Thyroid gland (tissue), 4 donors: Measurements from ENCODE around the gene LRP1. TPM values are rescaled to one million over a fixed set of nuclear protein-coding genes. Genes with fewer than 3 reads are reported as not detected.

Experiments used
- DNase-seq, 2 donors: peaks; one replicate each; pipeline ENCODE4 v3.0.0-alpha.2; 2019
- H3K27ac ChIP-seq, 3 donors: fragments of 200-600 bp; sonication (generic); 1 replicate in 2 of 3; 2 replicates in 1 of 3; pipeline ENCODE4 v1.5.1; 2016 to 2019; ENCODE audit warnings: mild to moderate bottlenecking in 1 of 3, moderate library complexity in 1 of 3
- H3K27me3 ChIP-seq: fragments of 200-600 bp; sonication (generic); one replicate; pipeline ENCODE4 v1.5.1; 2019
- H3K36me3 ChIP-seq, 2 donors: fragments of 200-600 bp; sonication (generic); one replicate each; pipeline ENCODE4 v1.5.1; 2016 to 2019
- H3K4me1 ChIP-seq, 2 donors: fragments of 200-600 bp; sonication (generic); one replicate each; pipeline ENCODE4 v1.5.1; 2017 to 2019
- H3K4me3 ChIP-seq, 3 donors: fragments of 200-600 bp; sonication (generic); replicated peaks in 1 of 3; 1 replicate in 2 of 3; 2 replicates in 1 of 3; pipeline ENCODE4 v1.5.1; 2016; ENCODE audit warnings: mild to moderate bottlenecking in 1 of 3
- H3K9me3 ChIP-seq: fragments of 200-600 bp; sonication (generic); one replicate; pipeline ENCODE4 v1.5.1; 2017
- POLR2A ChIP-seq, 2 donors: fragments of 450-650 bp; IDR thresholded peaks; one replicate each; pipeline ENCODE4 v1.6.1; 2017; ENCODE audit warnings: antibody characterized with exemption in 2 of 2, mild to moderate bottlenecking in 2 of 2, moderate library complexity in 1 of 2
- WGBS, 2 donors: methylation state at CpG; one replicate each; pipeline ENCODE4 v1.1.5; 2017; 5-methylcytosine and 5-hydroxymethylcytosine counted together
- intact Hi-C: fragments of 100-400 bp; cut with DNase I; formaldehyde crosslinking; loops from one replicate; pipeline ENCODE4 v1.15.1; 2023
- total RNA-seq, 4 donors: library from RNA; depleted of rRNA; stranded (reverse); fragments of >200 nt; gene quantifications; one replicate each; pipeline ENCODE4 v1.2.3, GENCODE V29; 2016
- TF ChIP-seq, protein P1 (sequence below), 6 experiments: fragments of 200-600 bp in 3 of 6; fragments of 450-650 bp in 3 of 6; sonication (generic) in 3 of 6; IDR thresholded peaks; one replicate each; pipeline ENCODE4 v1.5.1; 2016 to 2019; ENCODE audit warnings: antibody characterized with exemption in 6 of 6, mild to moderate bottlenecking in 2 of 6, inconsistent platforms in 1 of 6, moderate library complexity in 1 of 6

LRP1 gene
- total RNA-seq, 4 donors from 2014 or later: 98.5 to 161 (median 118) TPM

DNA sequence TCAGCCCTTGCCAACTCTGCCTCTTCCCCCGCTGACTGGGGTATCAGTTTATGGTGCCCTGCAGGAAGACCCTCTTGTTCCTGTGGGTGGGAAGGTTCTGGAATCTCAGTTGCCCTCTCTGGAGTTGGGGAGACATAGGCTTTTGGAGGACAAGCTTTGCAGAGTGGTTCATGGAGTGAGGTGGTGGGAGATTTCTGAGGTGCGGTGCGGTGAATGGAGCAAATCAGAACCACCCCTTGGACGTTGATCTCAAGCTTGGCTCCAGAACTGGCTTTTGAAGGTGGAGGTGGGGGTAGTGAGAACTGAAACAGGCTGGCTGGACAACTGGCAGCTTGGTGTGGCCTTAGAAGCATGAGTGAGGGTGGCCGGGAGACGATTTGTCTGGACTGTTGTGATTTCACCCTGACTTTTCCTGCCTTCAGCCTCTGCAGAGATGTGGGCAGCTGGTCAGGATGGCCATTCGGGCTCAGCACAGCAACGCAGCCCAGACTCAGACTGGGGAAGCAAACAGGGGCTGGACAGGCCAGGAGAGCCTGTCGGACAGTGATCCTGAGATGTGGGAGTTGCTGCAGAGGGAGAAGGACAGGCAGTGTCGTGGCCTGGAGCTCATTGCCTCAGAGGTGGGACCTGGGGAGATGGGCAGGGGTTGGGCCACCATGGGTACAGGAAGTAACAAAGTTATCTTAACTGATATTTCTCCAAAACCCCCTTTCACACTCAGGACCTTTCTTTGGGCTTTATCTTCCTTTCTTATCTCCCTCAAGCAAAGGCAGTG, 102.3 kb downstream of the LRP1 start:
- Histone ChIP-seq H3K27ac (no peak overlapping the region), H3K4me1 (peaks cover 10 to 33% of the 10 kb centered on the region in 2 donors), H3K27me3 (peaks cover 4% of the 10 kb centered on the region), H3K4me3 (peak overlapping the region in 1 of 3 donors; percentile 60), H3K36me3 (peaks cover 23 to 26% of the 10 kb centered on the region in 2 donors), H3K9me3 (no peaks in the 10 kb centered on the region)
- WGBS, 2 donors: 61 to 70% methylated on average over 9 to 10 of the region's 10 CpGs
- intact Hi-C loops: no loop called here
- DNase-seq: no peak
- no peak for TF ChIP-seq POLR2A (IDR thresholded peaks at IDR 0.05)
- TF ChIP-seq, protein P1, sequence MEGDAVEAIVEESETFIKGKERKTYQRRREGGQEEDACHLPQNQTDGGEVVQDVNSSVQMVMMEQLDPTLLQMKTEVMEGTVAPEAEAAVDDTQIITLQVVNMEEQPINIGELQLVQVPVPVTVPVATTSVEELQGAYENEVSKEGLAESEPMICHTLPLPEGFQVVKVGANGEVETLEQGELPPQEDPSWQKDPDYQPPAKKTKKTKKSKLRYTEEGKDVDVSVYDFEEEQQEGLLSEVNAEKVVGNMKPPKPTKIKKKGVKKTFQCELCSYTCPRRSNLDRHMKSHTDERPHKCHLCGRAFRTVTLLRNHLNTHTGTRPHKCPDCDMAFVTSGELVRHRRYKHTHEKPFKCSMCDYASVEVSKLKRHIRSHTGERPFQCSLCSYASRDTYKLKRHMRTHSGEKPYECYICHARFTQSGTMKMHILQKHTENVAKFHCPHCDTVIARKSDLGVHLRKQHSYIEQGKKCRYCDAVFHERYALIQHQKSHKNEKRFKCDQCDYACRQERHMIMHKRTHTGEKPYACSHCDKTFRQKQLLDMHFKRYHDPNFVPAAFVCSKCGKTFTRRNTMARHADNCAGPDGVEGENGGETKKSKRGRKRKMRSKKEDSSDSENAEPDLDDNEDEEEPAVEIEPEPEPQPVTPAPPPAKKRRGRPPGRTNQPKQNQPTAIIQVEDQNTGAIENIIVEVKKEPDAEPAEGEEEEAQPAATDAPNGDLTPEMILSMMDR (IDR thresholded peaks at IDR 0.05): no peak

DNA sequence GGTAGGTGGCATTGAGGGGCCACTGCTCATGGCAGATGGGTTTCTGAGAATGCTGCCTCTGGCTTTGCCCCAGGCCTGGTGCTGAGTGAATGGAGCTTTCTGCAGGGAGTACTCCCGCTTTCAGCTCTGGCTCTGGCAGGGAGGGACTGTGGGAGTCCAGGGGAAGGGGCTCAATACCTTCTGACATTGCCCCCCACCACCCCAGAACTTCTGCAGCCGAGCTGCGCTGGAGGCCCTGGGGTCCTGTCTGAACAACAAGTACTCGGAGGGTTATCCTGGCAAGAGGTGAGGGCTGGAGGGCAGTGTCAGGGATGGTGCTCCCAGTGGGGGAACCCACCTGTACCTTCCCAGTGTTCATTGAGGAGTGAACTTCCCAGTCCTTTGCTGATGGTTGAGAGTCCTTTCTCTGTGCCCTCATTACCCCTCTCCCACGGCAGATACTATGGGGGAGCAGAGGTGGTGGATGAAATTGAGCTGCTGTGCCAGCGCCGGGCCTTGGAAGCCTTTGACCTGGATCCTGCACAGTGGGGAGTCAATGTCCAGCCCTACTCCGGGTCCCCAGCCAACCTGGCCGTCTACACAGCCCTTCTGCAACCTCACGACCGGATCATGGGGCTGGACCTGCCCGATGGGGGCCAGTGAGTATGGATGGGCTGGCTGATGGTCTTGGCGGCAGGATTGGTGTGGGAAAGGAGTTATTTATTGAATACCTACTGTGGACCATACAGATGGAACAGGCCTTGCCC, 103.2 kb downstream of the LRP1 start:
- H3K4me3 ChIP-seq: no peak overlapping the region
- 91 to 94% methylated on average over 13 of the region's 13 CpGs for WGBS, 2 donors
- H3K9me3 ChIP-seq: no peaks in the 10 kb centered on the region
- H3K4me1 ChIP-seq: peaks cover 10 to 27% of the 10 kb centered on the region in 2 donors
- H3K27me3 ChIP-seq: peaks cover under 1% of the 10 kb centered on the region
- no peak overlapping the region for H3K27ac ChIP-seq
- intact Hi-C loops: no loop called here
- peaks cover 23 to 26% of the 10 kb centered on the region in 2 donors for H3K36me3 ChIP-seq
- TF ChIP-seq POLR2A (IDR thresholded peaks at IDR 0.05): no peak
- TF ChIP-seq, protein P1 (IDR thresholded peaks at IDR 0.05): no peak
- no peak for DNase-seq

DNA sequence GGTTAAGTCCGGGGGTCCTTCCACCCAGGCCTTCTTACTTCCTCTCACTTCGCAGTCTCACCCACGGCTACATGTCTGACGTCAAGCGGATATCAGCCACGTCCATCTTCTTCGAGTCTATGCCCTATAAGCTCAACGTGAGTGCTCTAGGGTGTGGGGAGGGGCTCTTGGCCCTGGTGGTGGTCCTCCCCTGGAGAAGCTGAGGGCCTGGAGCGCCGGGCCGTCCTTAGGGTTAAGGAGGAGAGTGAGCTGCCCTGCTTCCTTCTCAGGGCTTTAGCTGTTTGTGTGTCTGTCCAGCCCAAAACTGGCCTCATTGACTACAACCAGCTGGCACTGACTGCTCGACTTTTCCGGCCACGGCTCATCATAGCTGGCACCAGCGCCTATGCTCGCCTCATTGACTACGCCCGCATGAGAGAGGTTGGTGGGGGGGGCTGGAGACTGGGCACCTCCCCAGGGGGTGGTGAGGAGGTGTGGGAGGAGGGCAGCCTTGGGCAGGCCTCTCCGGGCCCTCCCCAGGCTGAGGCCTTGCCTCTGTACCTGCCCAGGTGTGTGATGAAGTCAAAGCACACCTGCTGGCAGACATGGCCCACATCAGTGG, 104.0 kb downstream of the LRP1 start:
- Histone ChIP-seq H3K9me3 (no peaks in the 10 kb centered on the region), H3K27me3 (no peaks in the 10 kb centered on the region), H3K4me3 (no peak overlapping the region), H3K27ac (no peak overlapping the region), H3K36me3 (peaks cover 23 to 26% of the 10 kb centered on the region in 2 donors), H3K4me1 (peaks cover 10 to 19% of the 10 kb centered on the region in 2 donors)
- no peak for DNase-seq
- TF ChIP-seq, protein P1 (IDR thresholded peaks at IDR 0.05): no peak
- TF ChIP-seq POLR2A (IDR thresholded peaks at IDR 0.05): no peak
- WGBS, 2 donors: 89 to 94% methylated on average over 13 to 18 of the region's 19 CpGs
- intact Hi-C loops: no loop called here

DNA sequence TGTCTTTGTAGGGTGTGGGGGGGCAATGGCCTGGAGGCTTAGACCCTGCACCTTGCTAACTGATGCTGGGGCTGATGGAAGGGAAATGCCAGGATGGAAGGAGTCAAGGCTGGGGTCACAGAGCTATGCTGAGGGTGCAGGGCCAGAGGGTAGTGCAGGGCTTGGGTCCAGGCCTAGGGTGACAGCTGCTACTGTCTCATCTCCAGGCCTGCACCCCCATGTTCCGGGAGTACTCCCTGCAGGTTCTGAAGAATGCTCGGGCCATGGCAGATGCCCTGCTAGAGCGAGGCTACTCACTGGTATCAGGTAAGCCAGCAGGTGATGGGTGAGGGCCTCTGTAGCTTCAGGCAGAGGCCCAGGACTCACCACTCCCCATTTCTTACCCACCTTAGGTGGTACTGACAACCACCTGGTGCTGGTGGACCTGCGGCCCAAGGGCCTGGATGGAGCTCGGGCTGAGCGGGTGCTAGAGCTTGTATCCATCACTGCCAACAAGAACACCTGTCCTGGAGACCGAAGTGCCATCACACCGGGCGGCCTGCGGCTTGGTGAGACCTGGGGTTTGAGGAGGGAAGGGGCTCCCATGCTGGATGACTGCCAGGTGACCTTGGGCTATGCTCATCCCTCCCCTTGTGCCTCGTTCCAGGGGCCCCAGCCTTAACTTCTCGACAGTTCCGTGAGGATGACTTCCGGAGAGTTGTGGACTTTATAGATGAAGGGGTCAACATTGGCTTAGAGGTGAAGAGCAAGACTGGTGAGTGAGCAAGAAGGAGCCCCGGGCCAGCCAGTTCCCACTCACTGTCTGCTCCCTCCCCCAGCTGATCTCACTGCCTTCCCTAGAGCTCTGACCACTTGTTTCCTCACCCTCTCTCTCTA, 105.3 kb downstream of the LRP1 start:
- no peak for DNase-seq
- intact Hi-C loops: no loop called here
- Histone ChIP-seq H3K4me1 (peaks cover 10 to 27% of the 10 kb centered on the region in 2 donors), H3K9me3 (no peaks in the 10 kb centered on the region), H3K27me3 (no peaks in the 10 kb centered on the region), H3K27ac (peak overlapping the region in 1 of 3 donors; percentile 30), H3K36me3 (peaks cover 23 to 26% of the 10 kb centered on the region in 2 donors), H3K4me3 (no peak overlapping the region)
- whole genome bisulfite sequencing, 2 donors: 91 to 95% methylated on average over 8 to 12 of the region's 15 CpGs
- TF ChIP-seq, protein P1 (IDR thresholded peaks at IDR 0.05): no peak
- no peak for TF ChIP-seq POLR2A (IDR thresholded peaks at IDR 0.05)
